Thyroid gland (tissue), 4 donors: Measurements from ENCODE around the gene AOAH. TPM values are rescaled to one million over a fixed set of nuclear protein-coding genes. Genes with fewer than 3 reads are reported as not detected.

Experiments
- DNase-seq, 2 donors: peaks; one replicate each; pipeline ENCODE4 v3.0.0-alpha.2; 2019
- H3K27ac ChIP-seq, 3 donors: fragments of 200-600 bp; sonication (generic); 1 replicate in 2 of 3; 2 replicates in 1 of 3; pipeline ENCODE4 v1.5.1; 2016 to 2019; ENCODE audit warnings: mild to moderate bottlenecking in 1 of 3, moderate library complexity in 1 of 3
- H3K27me3 ChIP-seq: fragments of 200-600 bp; sonication (generic); one replicate; pipeline ENCODE4 v1.5.1; 2019
- H3K36me3 ChIP-seq, 2 donors: fragments of 200-600 bp; sonication (generic); one replicate each; pipeline ENCODE4 v1.5.1; 2016 to 2019
- H3K4me1 ChIP-seq, 2 donors: fragments of 200-600 bp; sonication (generic); one replicate each; pipeline ENCODE4 v1.5.1; 2017 to 2019
- H3K4me3 ChIP-seq, 3 donors: fragments of 200-600 bp; sonication (generic); replicated peaks in 1 of 3; 1 replicate in 2 of 3; 2 replicates in 1 of 3; pipeline ENCODE4 v1.5.1; 2016; ENCODE audit warnings: mild to moderate bottlenecking in 1 of 3
- H3K9me3 ChIP-seq: fragments of 200-600 bp; sonication (generic); one replicate; pipeline ENCODE4 v1.5.1; 2017
- CTCF ChIP-seq, 6 experiments: fragments of 200-600 bp in 3 of 6; fragments of 450-650 bp in 3 of 6; sonication (generic) in 3 of 6; IDR thresholded peaks; one replicate each; pipeline ENCODE4 v1.5.1; 2016 to 2019; ENCODE audit warnings: antibody characterized with exemption in 6 of 6, mild to moderate bottlenecking in 2 of 6, inconsistent platforms in 1 of 6, moderate library complexity in 1 of 6
- POLR2A ChIP-seq, 2 donors: fragments of 450-650 bp; IDR thresholded peaks; one replicate each; pipeline ENCODE4 v1.6.1; 2017; ENCODE audit warnings: antibody characterized with exemption in 2 of 2, mild to moderate bottlenecking in 2 of 2, moderate library complexity in 1 of 2
- WGBS, 2 donors: methylation state at CpG; one replicate each; pipeline ENCODE4 v1.1.5; 2017; 5-methylcytosine and 5-hydroxymethylcytosine counted together
- intact Hi-C: fragments of 100-400 bp; cut with DNase I; formaldehyde crosslinking; loops from one replicate; pipeline ENCODE4 v1.15.1; 2023
- total RNA-seq, 4 donors: library from RNA; depleted of rRNA; stranded (reverse); fragments of >200 nt; gene quantifications; one replicate each; pipeline ENCODE4 v1.2.3, GENCODE V29; 2016

AOAH gene
- total RNA-seq, 4 donors from 2014 or later: 7.4 to 26.7 (median 12.4) TPM

GRCh38 chr7:36607721-36608095 lies 116.6 kb downstream of the AOAH start:
- Histone ChIP-seq H3K27ac (no peak overlapping the region), H3K36me3 (no peaks in the 10 kb centered on the region), H3K9me3 (no peaks in the 10 kb centered on the region), H3K4me3 (no peak overlapping the region), H3K27me3 (no peaks in the 10 kb centered on the region), H3K4me1 (peaks cover 11 to 12% of the 10 kb centered on the region in 2 donors)
- WGBS, 2 donors: 36 to 40% methylated on average over 3 of the region's 3 CpGs
- intact Hi-C loops: no loop called here
- TF ChIP-seq POLR2A (IDR thresholded peaks at IDR 0.05) (no peak), CTCF (IDR thresholded peaks at IDR 0.05) (peak in 2 of 6 experiments; percentile 15 to 25)
- peak; percentile 90 for DNase-seq

- Histone ChIP-seq H3K4me1 (peaks cover 11 to 12% of the 10 kb centered on the region in 2 donors), H3K9me3 (no peaks in the 10 kb centered on the region), H3K27me3 (no peaks in the 10 kb centered on the region), H3K27ac (no peak overlapping the region), H3K36me3 (no peaks in the 10 kb centered on the region), H3K4me3 (no peak overlapping the region)
- TF ChIP-seq CTCF (IDR thresholded peaks at IDR 0.05) (no peak), POLR2A (IDR thresholded peaks at IDR 0.05) (no peak)
- intact Hi-C loops: no loop called here
- no peak for DNase-seq
- WGBS, 2 donors: 68 to 74% methylated on average over 6 of the region's 6 CpGs
Measured at GRCh38 chr7:36606976-36607720, 117.1 kb downstream of the AOAH start.

GRCh38 chr7:36606153-36606975 lies 117.9 kb downstream of the AOAH start:
- TF ChIP-seq CTCF (IDR thresholded peaks at IDR 0.05) (no peak), POLR2A (IDR thresholded peaks at IDR 0.05) (no peak)
- no peaks in the 10 kb centered on the region for H3K9me3 ChIP-seq
- no peaks in the 10 kb centered on the region for H3K36me3 ChIP-seq
- intact Hi-C loops: no loop called here
- H3K4me1 ChIP-seq: peaks cover 11 to 12% of the 10 kb centered on the region in 2 donors
- no peaks in the 10 kb centered on the region for H3K27me3 ChIP-seq
- no peak for DNase-seq
- no peak overlapping the region for H3K27ac ChIP-seq
- H3K4me3 ChIP-seq: no peak overlapping the region
- 79 to 85% methylated on average over 12 of the region's 12 CpGs for WGBS, 2 donors

- WGBS, 2 donors: 78 to 80% methylated on average over 7 of the region's 7 CpGs
- no peak for TF ChIP-seq POLR2A (IDR thresholded peaks at IDR 0.05)
- TF ChIP-seq CTCF (IDR thresholded peaks at IDR 0.05): no peak
Measured at GRCh38 chr7:36605261-36606051, 118.8 kb downstream of the AOAH start.

More at GRCh38 chr7:36605261-36606051, 118.8 kb downstream of the AOAH start:
- no peak for DNase-seq
- H3K27me3 ChIP-seq: no peaks in the 10 kb centered on the region
- intact Hi-C loops: no loop called here
- H3K27ac ChIP-seq: no peak overlapping the region
- H3K9me3 ChIP-seq: no peaks in the 10 kb centered on the region
- H3K36me3 ChIP-seq: no peaks in the 10 kb centered on the region
- no peak overlapping the region for H3K4me3 ChIP-seq
- H3K4me1 ChIP-seq: peaks cover 12 to 13% of the 10 kb centered on the region in 2 donors
